ENCODE results near the gene LIG1. TPM values are rescaled to one million over a fixed set of nuclear protein-coding genes. Genes with fewer than 3 reads are reported as not detected.

The LIG1 gene
- total RNA-seq, 1 experiment from 2014 or later = 115 TPM

DNA sequence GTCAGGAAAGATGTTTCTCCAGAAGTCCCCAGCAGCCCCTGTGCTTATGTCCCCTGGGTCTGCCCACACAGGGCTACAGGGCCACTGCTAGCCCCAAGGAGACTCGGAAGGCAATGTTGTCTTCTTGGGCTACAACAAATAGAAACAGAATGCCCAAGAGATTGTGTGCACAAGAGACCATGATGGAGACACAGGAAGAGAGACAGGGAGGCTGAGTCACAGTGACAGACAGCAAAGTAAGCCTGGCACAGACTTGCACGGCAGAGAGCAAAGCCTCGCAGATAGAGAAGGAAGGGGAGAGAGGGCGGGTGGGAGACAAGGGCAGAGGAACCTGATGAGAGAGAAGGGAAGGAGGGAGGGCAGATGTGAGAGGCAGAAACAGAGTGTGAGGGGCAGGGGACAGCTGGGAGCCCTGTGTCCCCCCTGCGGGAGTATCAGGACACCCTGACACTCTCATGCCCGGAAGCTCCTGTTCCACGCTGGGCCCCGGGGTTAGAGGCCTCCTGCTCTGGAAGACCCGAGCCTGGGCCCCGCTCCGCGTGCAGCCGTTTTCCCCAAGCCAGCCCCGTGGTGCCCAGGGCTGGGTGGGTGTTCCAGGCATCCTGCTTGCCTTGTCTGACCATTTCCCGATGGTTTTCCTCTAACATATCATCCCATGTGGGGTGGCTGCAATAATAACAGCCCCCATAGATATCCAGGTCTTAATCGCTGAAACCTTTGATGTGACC is 56.8 kb downstream of the LIG1 start:
- Mint-ChIP-seq H3K36me3 (ENCODE audit: insufficient read depth in 1 of 3, low read depth in 3 of 3) (peaks cover 11 to 32% (median 29%) of the 10 kb centered on the region in 3 experiments; a peak in 6 of 7 replicates), H3K4me1 (peaks cover 0 to 8% of the 10 kb centered on the region in 2 experiments; a peak in 1 of 4 replicates), H3K9me3 (no peaks in the 10 kb centered on the region), H3K27me3 (ENCODE audit: low read depth) (peaks cover 1% of the 10 kb centered on the region), H3K4me3 (no peak overlapping the region), H3K27ac (no peak overlapping the region; a peak in 1 of 7 replicates)
- Histone ChIP-seq H3K56ac (ENCODE audit: insufficient read length, low read depth, low read length) (no peak overlapping the region), H2AK5ac (ENCODE audit: insufficient read length, low read length) (no peak overlapping the region), H4K8ac (replicated peaks; ENCODE audit: insufficient read length, low read depth, low read length) (no peak overlapping the region), H2BK12ac (ENCODE audit: insufficient read length, low read depth, low read length) (no peak overlapping the region), H2BK5ac (ENCODE audit: insufficient read length, low read length) (no peak overlapping the region), H3K9me3 (ENCODE audit: control insufficient read depth, low read depth, low read length) (no peaks in the 10 kb centered on the region), H3T11ph (ENCODE audit: low read length) (no peak overlapping the region), H3K4me1 (ENCODE audit: insufficient read depth, low read length) (no peaks in the 10 kb centered on the region; the same call in 1 of the 2 replicates), H3K14ac (ENCODE audit: insufficient read depth, low read length) (no peak overlapping the region), H3K23me2 (ENCODE audit: insufficient read length, low read depth, low read length, poor library complexity, severe bottlenecking) (no peaks in the 10 kb centered on the region), H3K18ac (ENCODE audit: insufficient read length, low read depth, low read length) (no peak overlapping the region), H3K4ac (ENCODE audit: low read depth, low read length) (no peak overlapping the region), H2AFZ (ENCODE audit: low read length) (no peak overlapping the region), H2BK120ac (ENCODE audit: low read depth, low read length, poor library complexity, severe bottlenecking) (no peak overlapping the region), H3K27ac (ENCODE audit: insufficient read length, low read depth, low read length) (no peak overlapping the region), H4K5ac (ENCODE audit: insufficient read length, low read depth, low read length) (no peak overlapping the region), H3K79me2 (ENCODE audit: insufficient read depth, low read length) (no peaks in the 10 kb centered on the region), H3K9ac (ENCODE audit: extremely low read depth, insufficient read length, low read length) (no peak overlapping the region), H3K79me1 (ENCODE audit: insufficient read depth, low read depth, low read length, poor library complexity, severe bottlenecking) (no peaks in the 10 kb centered on the region), H2BK15ac (ENCODE audit: low read depth, low read length) (no peak overlapping the region), H4K20me1 (ENCODE audit: control insufficient read depth, insufficient read depth, insufficient read length) (no peaks in the 10 kb centered on the region), H3K27me3 (ENCODE audit: insufficient read depth, low read length) (no peaks in the 10 kb centered on the region), H4K91ac (ENCODE audit: insufficient read length, low read depth, low read length) (no peak overlapping the region), H2BK20ac (ENCODE audit: low read depth, low read length, poor library complexity, severe bottlenecking) (no peak overlapping the region), H3K4me2 (ENCODE audit: insufficient read depth, insufficient read length, low read length) (no peak overlapping the region), H3K23ac (ENCODE audit: insufficient read length, low read depth, low read length) (no peak overlapping the region)
- no peak for DNase-seq
- TF ChIP-seq, protein P1, sequence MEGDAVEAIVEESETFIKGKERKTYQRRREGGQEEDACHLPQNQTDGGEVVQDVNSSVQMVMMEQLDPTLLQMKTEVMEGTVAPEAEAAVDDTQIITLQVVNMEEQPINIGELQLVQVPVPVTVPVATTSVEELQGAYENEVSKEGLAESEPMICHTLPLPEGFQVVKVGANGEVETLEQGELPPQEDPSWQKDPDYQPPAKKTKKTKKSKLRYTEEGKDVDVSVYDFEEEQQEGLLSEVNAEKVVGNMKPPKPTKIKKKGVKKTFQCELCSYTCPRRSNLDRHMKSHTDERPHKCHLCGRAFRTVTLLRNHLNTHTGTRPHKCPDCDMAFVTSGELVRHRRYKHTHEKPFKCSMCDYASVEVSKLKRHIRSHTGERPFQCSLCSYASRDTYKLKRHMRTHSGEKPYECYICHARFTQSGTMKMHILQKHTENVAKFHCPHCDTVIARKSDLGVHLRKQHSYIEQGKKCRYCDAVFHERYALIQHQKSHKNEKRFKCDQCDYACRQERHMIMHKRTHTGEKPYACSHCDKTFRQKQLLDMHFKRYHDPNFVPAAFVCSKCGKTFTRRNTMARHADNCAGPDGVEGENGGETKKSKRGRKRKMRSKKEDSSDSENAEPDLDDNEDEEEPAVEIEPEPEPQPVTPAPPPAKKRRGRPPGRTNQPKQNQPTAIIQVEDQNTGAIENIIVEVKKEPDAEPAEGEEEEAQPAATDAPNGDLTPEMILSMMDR (conservative IDR thresholded peaks at IDR 0.05) = no peak
- no CpG with 5 or more reads among the region's 16 CpGs for WGBS (ENCODE audit: extremely low coverage, insufficient read length, low lambda C conversion rate)

Measured in H9 (cell line).